HEK293 (cell line): ENCODE data around the gene ADAMTS17.

ENCODE experiments used
- CTCF ChIA-PET: fragments of 350-600 bp; formaldehyde crosslinking; extraction: SDS; loops from one replicate; lab custom pipeline; 2021; ENCODE audit warnings: antibody characterized with exemption; lab: Yijun Ruan, JAX
- POLR2A ChIA-PET: fragments of 300-600 bp; formaldehyde crosslinking; extraction: SDS; loops from one replicate; lab custom pipeline; 2020; ENCODE audit warnings: antibody characterized with exemption, inconsistent platforms; lab: Yijun Ruan, JAX
- H3K27ac ChIP-seq: fragments of 200-500 bp; sonication (Bioruptor generic); 2 replicates; pipeline ENCODE4 v1.5.1; 2014; ENCODE audit warnings: low read depth, low read length, control low read depth, inconsistent platforms; ENCODE audit errors: extremely low read depth
- H3K36me3 ChIP-seq, 2 experiments: fragments of 200-500 bp in 1 of 2; sonication (Bioruptor generic) in 1 of 2; 1 replicate in 1 of 2; 2 replicates in 1 of 2; pipeline ENCODE4 v1.5.1; 2014 to 2017; ENCODE audit warnings: inconsistent platforms in 2 of 2, low read length in 2 of 2; ENCODE audit not compliant: control insufficient read depth in 2 of 2, insufficient read depth in 1 of 2
- H3K4me1 ChIP-seq: fragments of 200-500 bp; sonication (Bioruptor generic); 2 replicates; pipeline ENCODE4 v1.5.1; 2014; ENCODE audit warnings: mild to moderate bottlenecking, low read length, inconsistent platforms; ENCODE audit not compliant: control insufficient read depth, insufficient read depth
- H3K4me3 ChIP-seq: 2 replicates; pipeline ENCODE4 v1.5.1; 2011; ENCODE audit warnings: low read depth, mild to moderate bottlenecking, control low read depth, low read length, moderate library complexity
- H3K9me3 ChIP-seq: fragments of 200-500 bp; sonication (Bioruptor generic); 2 replicates; pipeline ENCODE4 v1.5.1; 2014; ENCODE audit warnings: low read depth, low read length, inconsistent platforms; ENCODE audit not compliant: control insufficient read depth, insufficient read depth
- FEZF1 ChIP-seq: fragments of 450-650 bp; formaldehyde crosslinking; IDR thresholded peaks from 2 replicates; pipeline ENCODE4 v1.5.1; 2016; ENCODE audit warnings: missing biosample characterization, missing genetic modification characterization
- GLIS1 ChIP-seq: fragments of 450-650 bp; formaldehyde crosslinking; IDR thresholded peaks from 2 replicates; pipeline ENCODE4 v1.5.1; 2016; ENCODE audit warnings: missing biosample characterization, missing genetic modification characterization
- HIC1 ChIP-seq: fragments of 450-650 bp; formaldehyde crosslinking; IDR thresholded peaks from 2 replicates; pipeline ENCODE4 v1.5.1; 2016; ENCODE audit warnings: missing biosample characterization, missing genetic modification characterization
- SCRT2 ChIP-seq: fragments of 450-650 bp; formaldehyde crosslinking; IDR thresholded peaks from 2 replicates; pipeline ENCODE4 v1.5.1; 2016; ENCODE audit warnings: missing biosample characterization, missing genetic modification characterization
- ZBTB1 ChIP-seq: fragments of 450-650 bp; formaldehyde crosslinking; IDR thresholded peaks from 2 replicates; pipeline ENCODE4 v1.5.1; 2016; ENCODE audit warnings: missing biosample characterization, missing genetic modification characterization
- ZFP3 ChIP-seq: fragments of 450-650 bp; formaldehyde crosslinking; IDR thresholded peaks from 2 replicates; pipeline ENCODE4 v1.5.1; 2016; ENCODE audit warnings: low read depth, missing biosample characterization, missing genetic modification characterization
- ZNF157 ChIP-seq: fragments of 450-650 bp; formaldehyde crosslinking; IDR thresholded peaks from 2 replicates; pipeline ENCODE4 v1.5.1; 2016; ENCODE audit warnings: missing biosample characterization, missing genetic modification characterization
- ZNF23 ChIP-seq: fragments of 450-650 bp; formaldehyde crosslinking; IDR thresholded peaks from 2 replicates; pipeline ENCODE4 v1.5.1; 2016; ENCODE audit warnings: missing biosample characterization, missing genetic modification characterization, borderline replicate concordance
- ZNF311 ChIP-seq: fragments of 450-650 bp; formaldehyde crosslinking; IDR thresholded peaks from 2 replicates; pipeline ENCODE4 v1.5.1; 2017; ENCODE audit warnings: missing biosample characterization, missing genetic modification characterization, borderline replicate concordance
- ZNF354C ChIP-seq: fragments of 450-650 bp; formaldehyde crosslinking; IDR thresholded peaks from 2 replicates; pipeline ENCODE4 v1.5.1; 2016; ENCODE audit warnings: missing biosample characterization, missing genetic modification characterization, low read depth, borderline replicate concordance
- ZNF37A ChIP-seq: fragments of 450-650 bp; IDR thresholded peaks from 2 replicates; pipeline ENCODE4 v1.5.1; 2018; ENCODE audit warnings: missing biosample characterization, missing genetic modification characterization
- ZNF416 ChIP-seq: fragments of 450-650 bp; formaldehyde crosslinking; IDR thresholded peaks from 2 replicates; pipeline ENCODE4 v1.5.1; 2016; ENCODE audit warnings: missing biosample characterization, missing genetic modification characterization
- ZNF433 ChIP-seq: fragments of 450-650 bp; formaldehyde crosslinking; IDR thresholded peaks from 2 replicates; pipeline ENCODE4 v1.5.1; 2016; ENCODE audit warnings: missing biosample characterization, missing genetic modification characterization, low read depth
- ZNF521 ChIP-seq: fragments of 450-650 bp; formaldehyde crosslinking; IDR thresholded peaks from 2 replicates; pipeline ENCODE4 v1.5.1; 2017; ENCODE audit warnings: missing biosample characterization, mild to moderate bottlenecking, missing genetic modification characterization
- ZNF561 ChIP-seq: fragments of 450-650 bp; IDR thresholded peaks from 2 replicates; pipeline ENCODE4 v1.5.1; 2018; ENCODE audit warnings: missing biosample characterization, missing genetic modification characterization, borderline replicate concordance
- ZNF624 ChIP-seq: fragments of 450-650 bp; formaldehyde crosslinking; IDR thresholded peaks from 2 replicates; pipeline ENCODE4 v1.5.1; 2017; ENCODE audit warnings: missing biosample characterization, missing genetic modification characterization
- ZNF626 ChIP-seq: fragments of 450-650 bp; sonication (Bioruptor Pico); formaldehyde crosslinking; IDR thresholded peaks from 2 replicates; pipeline ENCODE4 v1.5.1; 2018; ENCODE audit warnings: missing biosample characterization, missing genetic modification characterization, inconsistent platforms
- ZNF654 ChIP-seq: fragments of 450-650 bp; formaldehyde crosslinking; IDR thresholded peaks from 2 replicates; pipeline ENCODE4 v1.5.1; 2016; ENCODE audit warnings: low read depth, missing biosample characterization, missing genetic modification characterization
- ZNF777 ChIP-seq: fragments of 450-650 bp; formaldehyde crosslinking; IDR thresholded peaks from 2 replicates; pipeline ENCODE4 v1.5.1; 2017; ENCODE audit warnings: missing biosample characterization, missing genetic modification characterization, borderline replicate concordance
- ZNF785 ChIP-seq: fragments of 450-650 bp; formaldehyde crosslinking; IDR thresholded peaks from 2 replicates; pipeline ENCODE4 v1.5.1; 2016; ENCODE audit warnings: missing biosample characterization, missing genetic modification characterization
- ZNF837 ChIP-seq: fragments of 450-650 bp; formaldehyde crosslinking; IDR thresholded peaks from 2 replicates; pipeline ENCODE4 v1.5.1; 2016; ENCODE audit warnings: missing biosample characterization, missing genetic modification characterization
- ZNF843 ChIP-seq: fragments of 450-650 bp; formaldehyde crosslinking; IDR thresholded peaks from 2 replicates; pipeline ENCODE4 v1.5.1; 2016; ENCODE audit warnings: missing biosample characterization, missing genetic modification characterization
- TF ChIP-seq, protein P1 (sequence below): fragments of 450-650 bp; formaldehyde crosslinking; IDR thresholded peaks from 2 replicates; pipeline ENCODE4 v1.5.1; 2016; ENCODE audit warnings: missing biosample characterization, missing genetic modification characterization
- TF ChIP-seq, protein P2 (sequence below): fragments of 450-650 bp; formaldehyde crosslinking; IDR thresholded peaks from 2 replicates; pipeline ENCODE4 v1.5.1; 2016; ENCODE audit warnings: missing biosample characterization, missing genetic modification characterization
- TF ChIP-seq, protein P3 (sequence below): fragments of 450-650 bp; formaldehyde crosslinking; optimal IDR thresholded peaks from 2 replicates; pipeline ENCODE3; 2016; ENCODE audit warnings: missing biosample characterization, mild to moderate bottlenecking, missing genetic modification characterization

ADAMTS17 gene

DNA sequence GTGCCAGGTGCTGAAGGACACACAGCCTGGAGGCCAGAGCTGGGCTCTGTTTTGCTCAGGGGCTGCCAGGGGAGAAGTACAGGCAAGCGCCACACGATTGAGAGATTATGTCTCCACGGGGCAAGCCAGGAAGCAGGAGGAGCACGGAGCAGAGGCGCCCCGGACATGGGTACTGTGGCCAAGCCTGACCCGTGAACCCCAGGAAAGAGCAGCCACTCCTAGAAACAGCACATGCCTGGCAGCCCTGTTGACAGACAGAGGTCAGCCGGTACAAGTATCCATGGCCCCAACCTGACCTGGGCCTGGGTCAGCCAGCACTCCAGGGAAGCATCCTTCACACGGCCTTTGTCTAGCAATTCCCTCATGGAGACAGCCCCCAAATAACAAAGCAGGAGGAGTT lies 89.4 kb downstream of the ADAMTS17 start:
- ChIA-PET POLR2A (no interaction called here), CTCF (interaction anchor here (1.0 kb wide), 1 partner anchor 87 kb away, joined by 3 read pairs; no protein-coding TSS in a partner anchor)
- Histone ChIP-seq H3K27ac (no peak overlapping the region), H3K36me3 (no peaks in the 10 kb centered on the region), H3K4me3 (no peak overlapping the region), H3K9me3 (no peaks in the 10 kb centered on the region), H3K4me1 (no peaks in the 10 kb centered on the region)
- TF ChIP-seq ZNF837 (tag by site-specific recombination) = no peak
- TF ChIP-seq ZFP3 (tag by site-specific recombination) = no peak
- TF ChIP-seq, protein P1, sequence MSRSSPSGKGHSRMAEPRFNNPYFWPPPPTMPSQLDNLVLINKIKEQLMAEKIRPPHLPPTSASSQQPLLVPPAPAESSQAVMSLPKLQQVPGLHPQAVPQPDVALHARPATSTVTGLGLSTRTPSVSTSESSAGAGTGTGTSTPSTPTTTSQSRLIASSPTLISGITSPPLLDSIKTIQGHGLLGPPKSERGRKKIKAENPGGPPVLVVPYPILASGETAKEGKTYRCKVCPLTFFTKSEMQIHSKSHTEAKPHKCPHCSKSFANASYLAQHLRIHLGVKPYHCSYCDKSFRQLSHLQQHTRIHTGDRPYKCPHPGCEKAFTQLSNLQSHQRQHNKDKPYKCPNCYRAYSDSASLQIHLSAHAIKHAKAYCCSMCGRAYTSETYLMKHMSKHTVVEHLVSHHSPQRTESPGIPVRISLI (tag by site-specific recombination) = no peak
- TF ChIP-seq ZNF354C (tag by site-specific recombination) = no peak
- no peak for TF ChIP-seq ZNF624 (tag by site-specific recombination)
- TF ChIP-seq ZNF311 = no peak
- no peak for TF ChIP-seq ZNF157
- no peak for TF ChIP-seq ZNF785 (tag by site-specific recombination)
- no peak for TF ChIP-seq FEZF1
- no peak for TF ChIP-seq HIC1 (tag by site-specific recombination)
- TF ChIP-seq, protein P2, sequence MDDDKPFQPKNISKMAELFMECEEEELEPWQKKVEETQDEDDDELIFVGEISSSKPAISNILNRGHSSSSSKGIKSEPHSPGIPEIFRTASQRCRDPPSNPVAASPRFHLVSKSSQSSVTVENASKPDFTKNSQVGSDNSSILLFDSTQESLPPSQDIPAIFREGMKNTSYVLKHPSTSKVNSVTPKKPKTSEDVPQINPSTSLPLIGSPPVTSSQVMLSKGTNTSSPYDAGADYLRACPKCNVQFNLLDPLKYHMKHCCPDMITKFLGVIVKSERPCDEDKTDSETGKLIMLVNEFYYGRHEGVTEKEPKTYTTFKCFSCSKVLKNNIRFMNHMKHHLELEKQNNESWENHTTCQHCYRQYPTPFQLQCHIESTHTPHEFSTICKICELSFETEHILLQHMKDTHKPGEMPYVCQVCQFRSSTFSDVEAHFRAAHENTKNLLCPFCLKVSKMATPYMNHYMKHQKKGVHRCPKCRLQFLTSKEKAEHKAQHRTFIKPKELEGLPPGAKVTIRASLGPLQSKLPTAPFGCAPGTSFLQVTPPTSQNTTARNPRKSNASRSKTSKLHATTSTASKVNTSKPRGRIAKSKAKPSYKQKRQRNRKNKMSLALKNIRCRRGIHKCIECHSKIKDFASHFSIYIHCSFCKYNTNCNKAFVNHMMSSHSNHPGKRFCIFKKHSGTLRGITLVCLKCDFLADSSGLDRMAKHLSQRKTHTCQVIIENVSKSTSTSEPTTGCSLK = no peak
- no peak for TF ChIP-seq ZNF521 (tag by site-specific recombination)
- no peak for TF ChIP-seq ZNF654
- TF ChIP-seq ZNF37A (tag by site-specific recombination) = no peak
- TF ChIP-seq GLIS1 (tag by site-specific recombination) = no peak
- no peak for TF ChIP-seq ZNF777 (tag by site-specific recombination)

GRCh38 chr15:100250176-100250800 lies 91.5 kb downstream of the ADAMTS17 start:
- Histone ChIP-seq H3K4me3 (no peak overlapping the region), H3K9me3 (no peaks in the 10 kb centered on the region), H3K27ac (no peak overlapping the region), H3K4me1 (no peaks in the 10 kb centered on the region), H3K36me3 (no peaks in the 10 kb centered on the region)
- ChIA-PET CTCF (interaction anchor here (0.7 to 1.3 kb wide), 4 partner anchors 19 to 606 kb away, joined by 3 read pairs; no protein-coding TSS in a partner anchor), POLR2A (no interaction called here)
- TF ChIP-seq ZNF561 (tag by site-specific recombination) = no peak
- TF ChIP-seq SCRT2 (tag by site-specific recombination) = no peak
- TF ChIP-seq ZNF416 (tag by site-specific recombination) = no peak
- no peak for TF ChIP-seq ZBTB1
- no peak for TF ChIP-seq ZNF626 (tag by site-specific recombination)
- no peak for TF ChIP-seq ZNF23 (tag by site-specific recombination)
- no peak for TF ChIP-seq ZNF433 (tag by site-specific recombination)
- TF ChIP-seq ZNF843 (tag by site-specific recombination) = no peak
- TF ChIP-seq, protein P3, sequence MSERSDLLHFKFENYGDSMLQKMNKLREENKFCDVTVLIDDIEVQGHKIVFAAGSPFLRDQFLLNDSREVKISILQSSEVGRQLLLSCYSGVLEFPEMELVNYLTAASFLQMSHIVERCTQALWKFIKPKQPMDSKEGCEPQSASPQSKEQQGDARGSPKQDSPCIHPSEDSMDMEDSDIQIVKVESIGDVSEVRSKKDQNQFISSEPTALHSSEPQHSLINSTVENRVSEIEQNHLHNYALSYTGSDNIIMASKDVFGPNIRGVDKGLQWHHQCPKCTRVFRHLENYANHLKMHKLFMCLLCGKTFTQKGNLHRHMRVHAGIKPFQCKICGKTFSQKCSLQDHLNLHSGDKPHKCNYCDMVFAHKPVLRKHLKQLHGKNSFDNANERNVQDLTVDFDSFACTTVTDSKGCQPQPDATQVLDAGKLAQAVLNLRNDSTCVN = no peak
